DND-41 (cell line): ENCODE data around the gene GNAO1.

Source experiments
- EZH2 ChIP-seq: IDR thresholded peaks from 3 replicates; pipeline ENCODE4 v1.6.1; 2012; ENCODE audit warnings: borderline replicate concordance, low read depth, mild to moderate bottlenecking, moderate library complexity, low read length, inconsistent platforms; ENCODE audit not compliant: severe bottlenecking
- TF ChIP-seq, protein P1 (sequence below): IDR thresholded peaks from 2 replicates; pipeline ENCODE4 v1.5.1; 2012; ENCODE audit warnings: borderline replicate concordance, low read length, moderate library complexity, mild to moderate bottlenecking; ENCODE audit not compliant: poor library complexity, severe bottlenecking; ENCODE audit errors: extremely low read depth

DNA sequence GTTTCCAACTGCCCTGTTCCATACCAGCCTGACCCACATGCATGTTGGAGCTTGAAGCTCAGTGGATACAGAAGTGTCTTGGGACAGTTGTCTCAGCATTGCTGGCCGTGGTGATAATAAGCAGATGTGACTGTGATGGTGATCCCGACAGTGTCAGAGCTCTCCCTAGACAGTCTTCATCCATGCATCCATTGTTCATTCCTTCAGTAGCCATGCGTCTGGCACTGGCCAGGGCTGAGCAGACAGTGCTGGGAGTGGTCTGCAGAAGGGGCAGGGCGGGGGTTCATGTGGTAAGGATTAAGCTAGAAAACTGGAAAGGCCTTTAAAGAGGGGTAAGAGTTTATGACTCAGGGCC, 68.1 kb downstream of the GNAO1 start:
- TF ChIP-seq, protein P1, sequence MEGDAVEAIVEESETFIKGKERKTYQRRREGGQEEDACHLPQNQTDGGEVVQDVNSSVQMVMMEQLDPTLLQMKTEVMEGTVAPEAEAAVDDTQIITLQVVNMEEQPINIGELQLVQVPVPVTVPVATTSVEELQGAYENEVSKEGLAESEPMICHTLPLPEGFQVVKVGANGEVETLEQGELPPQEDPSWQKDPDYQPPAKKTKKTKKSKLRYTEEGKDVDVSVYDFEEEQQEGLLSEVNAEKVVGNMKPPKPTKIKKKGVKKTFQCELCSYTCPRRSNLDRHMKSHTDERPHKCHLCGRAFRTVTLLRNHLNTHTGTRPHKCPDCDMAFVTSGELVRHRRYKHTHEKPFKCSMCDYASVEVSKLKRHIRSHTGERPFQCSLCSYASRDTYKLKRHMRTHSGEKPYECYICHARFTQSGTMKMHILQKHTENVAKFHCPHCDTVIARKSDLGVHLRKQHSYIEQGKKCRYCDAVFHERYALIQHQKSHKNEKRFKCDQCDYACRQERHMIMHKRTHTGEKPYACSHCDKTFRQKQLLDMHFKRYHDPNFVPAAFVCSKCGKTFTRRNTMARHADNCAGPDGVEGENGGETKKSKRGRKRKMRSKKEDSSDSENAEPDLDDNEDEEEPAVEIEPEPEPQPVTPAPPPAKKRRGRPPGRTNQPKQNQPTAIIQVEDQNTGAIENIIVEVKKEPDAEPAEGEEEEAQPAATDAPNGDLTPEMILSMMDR, result no peak
- no peak for TF ChIP-seq EZH2
